Stimulated activated CD4-positive, alpha-beta T cell treated with anti-CD3 and anti-CD28 coated beads, Interleukin-15, amount 100 ng/mL, for 1 hour (primary cell): ENCODE measurements around the gene ATRNL1.

Source experiments
- DNase-seq, 2 donors: peaks; one replicate each; pipeline ENCODE4 v3.0.0-alpha.2; 2020; ENCODE audit warnings: low read depth in 1 of 2, low spot score in 1 of 2

Gene ATRNL1, protein sequence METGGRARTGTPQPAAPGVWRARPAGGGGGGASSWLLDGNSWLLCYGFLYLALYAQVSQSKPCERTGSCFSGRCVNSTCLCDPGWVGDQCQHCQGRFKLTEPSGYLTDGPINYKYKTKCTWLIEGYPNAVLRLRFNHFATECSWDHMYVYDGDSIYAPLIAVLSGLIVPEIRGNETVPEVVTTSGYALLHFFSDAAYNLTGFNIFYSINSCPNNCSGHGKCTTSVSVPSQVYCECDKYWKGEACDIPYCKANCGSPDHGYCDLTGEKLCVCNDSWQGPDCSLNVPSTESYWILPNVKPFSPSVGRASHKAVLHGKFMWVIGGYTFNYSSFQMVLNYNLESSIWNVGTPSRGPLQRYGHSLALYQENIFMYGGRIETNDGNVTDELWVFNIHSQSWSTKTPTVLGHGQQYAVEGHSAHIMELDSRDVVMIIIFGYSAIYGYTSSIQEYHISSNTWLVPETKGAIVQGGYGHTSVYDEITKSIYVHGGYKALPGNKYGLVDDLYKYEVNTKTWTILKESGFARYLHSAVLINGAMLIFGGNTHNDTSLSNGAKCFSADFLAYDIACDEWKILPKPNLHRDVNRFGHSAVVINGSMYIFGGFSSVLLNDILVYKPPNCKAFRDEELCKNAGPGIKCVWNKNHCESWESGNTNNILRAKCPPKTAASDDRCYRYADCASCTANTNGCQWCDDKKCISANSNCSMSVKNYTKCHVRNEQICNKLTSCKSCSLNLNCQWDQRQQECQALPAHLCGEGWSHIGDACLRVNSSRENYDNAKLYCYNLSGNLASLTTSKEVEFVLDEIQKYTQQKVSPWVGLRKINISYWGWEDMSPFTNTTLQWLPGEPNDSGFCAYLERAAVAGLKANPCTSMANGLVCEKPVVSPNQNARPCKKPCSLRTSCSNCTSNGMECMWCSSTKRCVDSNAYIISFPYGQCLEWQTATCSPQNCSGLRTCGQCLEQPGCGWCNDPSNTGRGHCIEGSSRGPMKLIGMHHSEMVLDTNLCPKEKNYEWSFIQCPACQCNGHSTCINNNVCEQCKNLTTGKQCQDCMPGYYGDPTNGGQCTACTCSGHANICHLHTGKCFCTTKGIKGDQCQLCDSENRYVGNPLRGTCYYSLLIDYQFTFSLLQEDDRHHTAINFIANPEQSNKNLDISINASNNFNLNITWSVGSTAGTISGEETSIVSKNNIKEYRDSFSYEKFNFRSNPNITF (N-terminal part only)

DNA sequence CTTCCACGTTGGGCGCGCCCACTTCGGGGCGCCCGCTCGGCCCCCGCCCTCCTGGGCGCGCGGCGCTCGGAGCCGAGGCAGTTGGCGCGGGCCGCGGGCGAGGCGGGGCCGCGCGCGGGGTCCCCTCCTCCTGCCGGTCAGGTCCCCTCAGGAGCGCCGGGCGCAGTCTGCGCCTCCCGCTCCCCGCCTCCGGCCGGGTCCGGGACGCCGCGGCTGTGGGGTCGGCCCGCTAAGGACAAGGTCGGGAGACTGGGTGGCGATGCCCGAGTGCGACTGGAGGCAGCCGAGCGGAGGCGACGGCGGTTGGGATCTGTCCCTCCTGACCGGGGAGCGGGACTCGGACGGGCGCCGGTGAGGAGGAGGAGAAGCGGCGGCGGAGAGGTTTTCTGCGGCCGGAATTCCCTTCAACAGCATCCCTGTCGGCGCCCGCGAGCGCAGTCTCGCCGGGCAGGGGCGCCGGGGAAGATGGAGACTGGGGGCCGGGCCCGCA lies at the start of gene ATRNL1:
TSS of gene ATRNL1 (plus strand) at position 80 of the 490 bp plus-strand sequence. CDS start at position 466, 386 bp downstream.
- DNase-seq, result no peak

DNA sequence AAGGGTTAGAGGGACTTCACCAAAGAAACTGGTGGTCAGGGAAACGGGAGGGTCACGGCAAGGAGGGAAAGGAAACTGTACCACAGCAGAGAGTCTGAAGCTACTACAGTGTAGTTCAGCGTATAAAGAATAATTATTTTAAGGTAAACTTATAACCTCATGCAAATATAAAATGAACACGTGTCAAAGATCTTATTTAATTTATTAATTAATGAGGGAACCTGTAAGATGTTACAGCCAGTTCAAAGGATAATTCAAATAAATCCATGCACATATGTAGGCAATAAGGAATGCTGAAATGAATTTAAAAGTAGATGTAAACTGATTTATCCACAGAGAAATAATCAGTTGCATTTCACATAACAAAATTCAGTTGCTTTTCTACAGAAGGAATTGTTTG lies 49.4 kb upstream of the ATRNL1 start:
- DNase-seq, result no peak

DNA sequence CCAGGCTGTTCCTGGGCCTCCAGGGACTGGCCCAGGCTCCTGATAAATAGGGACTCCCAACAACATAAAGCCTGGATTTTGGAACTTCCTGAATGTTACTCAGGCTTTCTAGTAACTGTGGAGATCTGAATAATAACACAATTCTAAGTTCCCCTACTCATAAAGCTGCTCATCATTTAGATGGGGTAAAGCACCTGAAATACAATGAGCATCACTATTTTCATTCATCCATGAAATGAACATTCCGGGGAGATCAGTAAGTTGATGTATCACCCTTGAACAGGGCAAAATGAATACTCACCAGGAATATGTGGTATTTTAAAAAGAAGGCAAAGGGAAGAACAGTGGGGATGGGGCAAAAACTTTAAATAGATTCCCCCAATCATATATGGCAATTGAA lies 48.3 kb upstream of the ATRNL1 start:
- no peak for DNase-seq

DNA sequence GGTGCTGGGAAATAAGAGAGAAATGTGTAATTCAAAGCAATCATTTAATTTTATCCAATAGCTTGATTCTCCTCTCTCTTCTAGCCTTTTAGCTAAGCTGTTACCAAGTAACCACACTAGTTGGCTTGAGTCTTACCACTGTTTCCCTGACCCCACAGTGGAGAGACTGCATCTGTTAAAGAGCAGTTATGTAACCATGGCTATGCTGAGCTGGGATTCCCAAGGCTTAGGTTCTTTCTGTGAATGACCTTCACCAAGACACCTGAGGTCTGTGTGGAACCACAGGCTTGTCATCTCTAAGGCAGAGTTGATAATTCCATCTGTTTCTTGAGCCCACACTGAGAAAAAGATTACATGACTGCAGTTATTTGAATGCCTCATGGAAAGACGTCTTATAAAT lies 47.7 kb upstream of the ATRNL1 start:
- no peak for DNase-seq

DNA sequence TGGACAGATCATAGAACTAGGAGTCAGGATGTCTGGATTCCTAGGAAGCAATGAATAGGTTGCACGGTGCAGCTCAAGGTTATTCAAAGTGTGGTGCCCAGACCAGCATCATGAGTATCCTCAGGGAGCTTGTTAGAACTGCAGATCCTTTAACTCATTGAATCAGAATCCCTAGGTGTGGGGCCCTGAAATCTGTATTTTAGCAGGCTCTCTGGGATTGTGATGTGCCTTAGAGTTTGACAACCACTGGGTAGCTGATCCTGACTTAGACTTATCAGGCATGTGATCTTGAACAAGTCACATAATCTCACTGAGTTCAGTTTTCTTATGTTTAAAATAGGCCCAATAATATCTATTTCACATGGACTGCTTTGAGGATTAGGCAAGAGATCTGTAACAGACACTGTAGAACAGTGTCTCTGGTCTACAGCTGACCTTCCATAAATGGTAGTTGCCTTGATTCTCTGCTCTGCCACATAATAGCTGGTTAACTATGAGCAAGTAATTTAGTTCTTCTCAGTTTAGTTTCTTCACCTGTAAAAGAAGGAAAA lies 46.4 kb upstream of the ATRNL1 start:
- no peak for DNase-seq

DNA sequence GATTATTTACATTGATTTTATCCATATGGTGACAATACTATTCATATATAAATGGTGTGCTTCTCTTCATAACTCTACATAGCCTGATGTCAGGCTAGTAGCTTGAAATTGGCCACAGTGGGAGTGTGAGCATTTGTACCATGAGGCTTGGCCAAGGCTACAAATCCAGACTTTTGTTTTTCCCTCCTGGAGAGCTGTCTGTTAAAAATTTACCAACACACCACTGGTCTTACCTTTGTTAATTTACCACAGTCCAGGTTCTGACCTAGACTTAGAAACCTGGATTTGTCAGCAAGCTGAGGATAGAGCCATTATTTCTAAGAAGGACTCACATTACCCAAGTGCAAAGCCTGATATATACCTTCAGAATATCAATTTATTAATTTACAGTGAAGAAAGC lies 45.5 kb upstream of the ATRNL1 start:
- DNase-seq, result no peak

DNA sequence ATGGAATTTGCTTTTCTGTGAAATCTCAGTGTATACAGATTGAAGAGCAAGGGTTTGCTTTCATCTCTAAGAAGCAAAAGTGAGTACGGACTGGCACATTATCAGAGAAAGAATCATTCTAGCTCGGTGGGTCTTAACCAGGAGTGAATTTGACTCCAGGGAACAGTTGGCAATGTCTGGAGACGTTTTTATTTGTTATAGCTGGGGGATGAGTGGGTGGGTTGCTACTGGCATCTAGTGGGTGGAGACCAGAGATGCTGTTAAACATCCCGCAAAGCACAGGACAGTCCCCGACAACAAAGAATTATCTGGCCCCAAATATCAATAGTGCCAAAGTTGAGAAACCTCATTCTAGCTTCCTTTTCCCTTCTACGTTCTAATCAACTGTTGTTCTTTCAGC lies 43.8 kb upstream of the ATRNL1 start:
- no peak for DNase-seq

DNA sequence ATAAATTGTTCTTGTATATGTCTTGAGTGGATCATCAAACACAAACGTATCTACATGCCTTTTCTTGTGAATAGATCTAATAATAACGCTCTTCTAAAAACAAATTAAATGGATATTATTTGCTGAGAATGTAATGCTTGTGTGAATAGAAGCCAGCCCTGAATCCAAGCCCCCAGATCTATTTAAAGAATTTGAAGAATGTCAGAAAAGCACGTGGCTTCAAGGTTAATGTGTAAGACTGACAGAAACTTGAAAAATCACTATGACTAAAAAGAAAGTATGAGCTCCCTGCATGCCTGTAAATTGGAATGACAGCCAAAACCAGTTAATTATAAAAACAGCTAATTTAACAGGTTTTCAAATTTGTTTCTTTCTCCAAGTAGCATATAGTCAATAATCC lies 43.2 kb upstream of the ATRNL1 start:
- no peak for DNase-seq

DNA sequence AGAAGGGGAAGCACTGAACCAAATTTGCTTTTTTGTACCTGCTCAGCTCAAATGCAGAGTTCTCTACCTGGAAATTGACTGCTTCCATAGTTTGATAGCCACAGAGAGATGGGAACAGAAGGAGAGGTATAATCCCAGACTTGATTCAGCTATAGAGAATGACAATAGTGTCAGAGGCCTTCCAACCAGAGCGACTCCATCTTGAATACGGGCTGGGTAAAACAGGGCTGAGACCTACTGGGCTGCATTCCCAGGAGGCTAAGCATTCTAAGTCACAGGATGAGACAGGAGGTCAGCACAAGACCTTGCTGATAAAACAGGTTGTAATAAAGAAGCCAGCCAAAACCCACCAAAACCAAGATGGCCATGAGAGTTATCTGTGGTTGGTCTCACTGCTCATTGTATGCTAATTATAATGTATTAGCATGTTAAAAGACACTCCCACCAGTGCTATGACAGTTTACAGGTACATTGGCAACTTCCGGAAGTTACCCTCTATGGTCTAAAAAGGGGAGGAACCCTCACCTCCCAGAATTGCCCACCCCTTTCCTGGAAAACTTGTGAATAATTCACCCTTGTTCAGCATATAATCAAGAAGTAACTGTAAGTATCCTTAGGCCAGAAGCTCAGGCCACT lies 42.7 kb upstream of the ATRNL1 start:
- DNase-seq, result no peak

DNA sequence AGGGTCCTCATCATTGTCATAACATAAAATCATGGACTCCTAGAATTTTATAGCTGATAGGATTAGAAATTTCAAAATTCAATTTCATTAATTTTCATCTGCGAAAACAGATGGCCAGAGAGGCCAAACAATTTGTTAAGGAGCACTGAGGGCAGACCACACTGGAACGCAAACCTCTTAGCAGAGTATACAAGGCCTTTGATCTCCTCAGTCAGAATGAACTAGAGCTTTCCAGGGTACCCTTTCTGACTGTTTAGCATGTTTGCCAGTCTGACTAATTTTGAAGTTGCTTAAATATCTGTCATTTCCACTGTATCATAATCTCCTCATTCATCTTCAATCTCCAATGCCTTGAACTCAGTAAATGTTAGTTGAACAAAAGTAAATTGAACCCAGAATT lies 41.9 kb upstream of the ATRNL1 start:
- no peak for DNase-seq

DNA sequence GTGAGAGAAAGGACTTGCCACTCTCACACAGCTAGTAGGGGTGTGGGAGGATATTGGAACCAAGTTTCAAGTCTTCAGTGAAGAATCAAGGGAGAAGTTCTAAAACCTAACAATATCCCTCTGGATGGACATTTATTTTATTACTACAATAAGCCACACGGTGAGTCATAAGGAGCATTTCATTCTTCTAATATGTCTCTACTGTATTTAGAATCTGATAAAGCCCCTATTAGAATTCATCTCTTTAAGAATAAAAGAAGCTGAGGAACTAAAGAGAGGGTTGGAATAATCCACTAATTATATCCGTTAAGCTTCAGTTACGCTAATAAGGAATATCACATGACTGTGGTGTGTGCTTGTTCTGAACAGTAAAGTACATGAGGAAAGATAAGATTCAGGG lies 40.9 kb upstream of the ATRNL1 start:
- no peak for DNase-seq

DNA sequence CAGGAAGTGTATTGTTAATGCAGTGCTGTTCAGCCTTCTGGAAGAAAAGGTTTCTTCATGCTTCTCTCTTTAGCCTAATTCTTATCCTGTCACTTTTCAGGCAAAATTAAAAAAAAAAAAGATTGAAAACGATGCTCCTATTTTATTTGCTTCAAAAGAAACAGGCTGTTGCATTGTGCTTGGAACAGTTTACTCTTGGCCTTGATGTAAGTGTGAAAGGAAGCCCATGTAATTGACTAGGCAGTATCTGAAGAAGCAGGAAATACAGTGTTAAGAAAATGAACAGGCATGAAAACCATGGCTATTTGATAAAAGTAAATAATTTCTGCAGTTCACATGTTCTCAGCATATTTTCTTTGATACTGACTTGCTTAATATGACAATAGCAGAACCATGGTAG lies 40.4 kb upstream of the ATRNL1 start:
- DNase-seq, result no peak

DNA sequence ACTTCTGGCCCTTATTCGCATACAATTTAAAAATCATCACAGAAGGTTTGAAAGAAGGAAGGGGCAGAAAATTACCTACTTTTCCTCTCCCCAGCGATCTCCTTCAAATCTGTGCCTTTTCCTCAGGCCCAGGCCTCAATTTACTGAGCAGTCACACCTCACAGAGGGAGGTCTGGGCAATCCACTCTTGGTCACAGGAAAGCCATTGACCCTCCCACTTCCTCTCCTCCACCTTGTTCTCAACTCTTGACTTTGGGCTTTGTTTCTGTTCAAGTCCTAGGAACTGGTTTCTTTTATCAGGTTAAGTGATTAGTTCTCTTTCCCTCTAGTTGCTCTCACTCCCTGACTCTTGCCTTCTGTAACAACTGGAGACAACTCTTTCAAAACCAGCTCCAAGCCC lies 37.0 kb upstream of the ATRNL1 start:
- DNase-seq, result no peak

DNA sequence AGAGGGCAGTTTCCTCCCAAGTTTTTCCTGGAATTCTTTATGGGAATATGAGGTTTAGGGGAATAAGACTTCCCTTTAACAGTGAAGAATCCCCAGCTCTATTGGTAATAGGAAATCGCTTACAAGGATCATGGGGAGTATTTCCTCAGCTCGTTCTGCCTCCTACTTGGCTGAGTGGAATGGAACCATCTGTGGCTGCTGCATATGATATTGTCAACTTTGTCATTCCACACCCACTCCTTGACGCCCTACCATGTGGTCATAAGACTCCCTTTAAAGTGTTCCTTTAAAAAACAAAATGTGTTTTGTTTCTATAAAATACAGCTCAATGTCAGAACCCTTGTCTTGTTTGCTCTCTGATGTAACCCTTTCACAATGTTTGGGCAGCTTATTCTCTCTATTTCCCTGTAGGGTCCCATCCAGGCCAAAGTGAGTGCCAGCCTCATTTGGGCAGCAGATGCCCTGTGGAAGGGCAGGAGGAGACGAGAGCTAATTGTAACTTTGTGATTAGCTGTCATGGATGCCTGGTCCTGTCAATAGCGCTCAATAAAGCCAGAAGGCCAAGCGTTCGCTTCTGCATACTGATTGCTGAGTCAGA lies 33.8 kb upstream of the ATRNL1 start:
- no peak for DNase-seq

DNA sequence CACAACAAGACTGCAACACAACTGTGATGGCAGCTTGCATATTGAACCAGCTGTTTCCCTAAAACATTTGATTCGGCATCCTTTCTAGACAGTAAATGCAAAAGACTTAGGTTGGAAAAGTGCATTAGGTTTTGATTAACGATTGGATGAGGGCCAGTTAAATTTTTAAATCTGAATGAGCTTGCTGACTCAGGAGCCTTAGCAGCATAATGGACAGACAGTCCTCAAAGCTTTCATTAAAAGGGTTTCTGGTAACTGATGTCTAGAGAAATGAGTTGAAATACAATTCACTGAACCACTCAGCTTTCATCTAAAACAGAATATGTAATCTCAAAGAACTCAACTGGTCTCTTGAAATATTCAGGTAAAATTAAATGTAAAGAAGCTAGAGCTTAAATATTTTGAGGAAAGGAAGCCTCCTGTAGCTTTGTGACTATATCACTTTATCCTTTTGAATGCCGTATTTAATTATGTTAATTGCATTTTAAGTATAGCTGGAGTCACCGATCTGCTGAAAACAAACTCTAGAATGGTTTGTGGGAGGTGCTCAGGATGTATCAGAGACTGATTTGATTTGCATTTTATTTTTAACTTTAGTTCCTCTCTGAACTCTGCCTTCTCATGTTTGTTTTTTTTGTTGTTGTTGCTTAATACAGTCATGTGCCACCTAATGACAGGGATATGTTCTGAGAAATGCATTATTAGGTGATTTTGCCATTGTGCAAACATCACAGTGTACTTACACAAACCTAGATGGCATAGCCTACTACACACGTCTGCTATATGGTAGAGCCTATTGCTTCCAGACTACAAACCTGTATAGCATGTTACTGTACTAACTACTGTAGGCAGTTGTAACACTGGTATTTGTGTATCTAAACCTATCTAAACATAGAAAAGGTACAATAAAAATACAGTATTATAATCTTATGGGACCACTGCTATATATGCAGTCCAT lies 29.2 kb upstream of the ATRNL1 start:
- DNase-seq, result no peak

DNA sequence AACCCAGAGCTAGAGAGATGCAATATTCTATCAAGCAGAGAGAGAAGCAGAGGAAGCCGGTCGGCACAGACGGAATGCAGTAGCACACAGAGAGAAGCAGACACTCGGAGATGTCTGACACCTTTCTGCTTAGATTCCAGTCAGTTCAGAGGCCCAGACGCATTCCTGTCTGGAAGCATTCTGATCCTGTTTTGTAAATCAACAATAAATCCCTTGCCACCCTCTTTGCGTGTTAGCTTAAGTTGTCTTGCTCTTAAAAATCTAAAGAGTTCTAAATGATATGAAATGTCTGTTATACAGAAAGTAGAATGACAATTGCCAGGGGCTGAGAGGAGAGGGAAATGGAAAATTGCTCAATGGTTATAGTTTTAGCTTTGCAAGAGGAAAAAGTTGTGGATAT lies 27.4 kb upstream of the ATRNL1 start:
- no peak for DNase-seq

DNA sequence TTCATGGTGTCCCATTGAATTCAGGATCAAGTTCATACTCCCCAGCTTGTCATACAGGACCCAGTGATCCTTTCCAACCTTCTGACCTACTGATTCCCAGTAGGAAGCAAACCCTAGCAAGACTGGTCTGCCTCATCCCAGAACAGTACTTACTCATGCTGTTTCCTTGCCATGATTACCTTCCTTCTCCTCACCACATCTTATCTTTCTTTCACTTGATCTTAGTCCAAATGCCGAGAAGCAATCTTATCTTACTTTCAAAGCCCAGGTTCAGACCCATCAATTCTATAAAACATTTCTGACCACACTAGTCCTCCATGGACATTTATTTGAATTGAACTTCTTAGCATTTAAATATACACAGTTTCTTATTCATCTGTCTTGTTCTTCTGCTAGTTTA lies 26.6 kb upstream of the ATRNL1 start:
- DNase-seq, result no peak

DNA sequence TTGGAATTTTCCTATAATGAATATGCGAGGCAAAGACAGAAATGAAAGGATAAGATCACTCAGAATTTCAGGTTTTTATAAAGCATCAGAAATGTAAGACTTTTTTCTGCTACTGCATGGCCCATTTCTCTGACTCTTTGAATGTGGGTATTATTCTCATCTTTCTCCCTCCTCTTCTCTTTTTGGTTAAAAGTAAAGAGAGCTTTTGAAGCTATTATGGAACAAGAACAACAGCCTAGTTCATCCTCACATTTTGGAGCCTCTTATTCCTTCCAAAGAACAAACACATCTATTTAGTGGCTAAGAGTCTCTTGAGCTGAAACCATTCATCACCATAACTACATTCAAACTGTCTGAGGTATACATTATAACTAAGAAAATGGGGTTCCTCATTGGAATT lies 19.4 kb upstream of the ATRNL1 start:
- DNase-seq, result no peak

DNA sequence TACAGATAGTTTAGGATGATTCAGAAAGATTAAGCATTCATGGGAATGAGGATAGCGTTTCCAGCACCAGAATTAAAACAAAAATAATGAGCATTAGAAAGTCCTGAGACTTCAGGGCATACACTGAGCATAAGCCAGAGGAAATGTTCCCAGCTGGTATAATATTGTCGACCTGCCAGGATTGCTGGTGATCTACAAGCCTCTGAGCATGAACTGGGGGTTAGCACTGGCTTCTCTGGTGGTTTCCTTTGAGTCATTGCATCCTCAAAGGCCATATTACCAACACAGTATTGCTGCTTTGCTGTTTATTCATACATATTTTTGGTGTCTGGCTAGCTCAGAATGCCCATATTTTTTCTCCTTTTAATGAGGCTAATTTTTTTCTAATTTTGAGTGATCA lies 10.7 kb upstream of the ATRNL1 start:
- DNase-seq, result no peak
